GM12878 (cell line): ENCODE data around the gene POU6F2. TPM values are rescaled to one million over a fixed set of nuclear protein-coding genes. Genes with fewer than 3 reads are reported as not detected.

Experiments used
- ATAC-seq: fragments of 200-7000 bp; cut with Tn5 transposase; 3 replicates; pipeline ENCODE4 v1.9.1; 2020; ENCODE audit warnings: mild to moderate bottlenecking, moderate library complexity
- BruUV-seq: library from RNA; stranded (reverse); fragments of 400-500 nt; replicated peaks from 2 replicates; lab custom pipeline; 2021; lab: Mats Ljungman, UMichigan
- CTCF ChIA-PET: fragments of 300-600 bp; sonication (Branson Sonifier 250); formaldehyde crosslinking; extraction: SDS; loops from one replicate; lab custom pipeline; 2021; ENCODE audit warnings: inconsistent platforms; lab: Yijun Ruan, JAX
- POLR2A ChIA-PET: fragments of 350-600 bp; formaldehyde crosslinking; extraction: SDS; loops from one replicate; lab custom pipeline; 2021; ENCODE audit warnings: inconsistent platforms; lab: Charles Lee
- RAD21 ChIA-PET: fragments of 300-600 bp; sonication (Branson Sonifier 250); formaldehyde crosslinking; loops from one replicate; lab custom pipeline; 2023; ENCODE audit warnings: antibody characterized with exemption; ENCODE audit not compliant: unreplicated experiment; lab: Charles Lee
- SMC1A ChIA-PET: fragments of 300-600 bp; sonication (Branson Sonifier 250); formaldehyde crosslinking; loops from one replicate; lab custom pipeline; 2023; ENCODE audit not compliant: unreplicated experiment, uncharacterized antibody; lab: Charles Lee
- DNase-seq: peaks from one replicate; pipeline ENCODE4 v3.0.0-alpha.2; 2011; ENCODE audit warnings: low read depth, low spot score
- FAIRE-seq: peaks from 3 replicates; lab custom pipeline; 2011; peaks lifted over from hg19 to GRCh38; lab: Jason Lieb, UNC
- H2AFZ ChIP-seq: 2 replicates; pipeline ENCODE4 v1.6.0; 2011; ENCODE audit warnings: low read depth, low read length, control low read depth; ENCODE audit not compliant: control insufficient read depth
- H3K27ac ChIP-seq: 2 replicates; pipeline ENCODE4 v1.5.1; 2011; ENCODE audit warnings: control low read depth; ENCODE audit not compliant: control insufficient read depth, insufficient read depth
- H3K27me3 ChIP-seq, 2 experiments: replicated peaks in 1 of 2; 2 replicates each; pipeline versions ENCODE4 v1.6.0 to v1.6.1; 2011; ENCODE audit warnings: low read length in 1 of 2; ENCODE audit not compliant: control insufficient read depth in 2 of 2, insufficient read depth in 2 of 2
- H3K36me3 ChIP-seq, 2 experiments: 2 replicates each; pipeline ENCODE4 v1.5.1; 2011; ENCODE audit warnings: low read length in 1 of 2; ENCODE audit not compliant: control insufficient read depth in 2 of 2, insufficient read depth in 2 of 2
- H3K4me1 ChIP-seq: 2 replicates; pipeline ENCODE4 v1.6.1; 2011; ENCODE audit warnings: mild to moderate bottlenecking, low read length, moderate library complexity, mixed read lengths; ENCODE audit not compliant: control insufficient read depth, insufficient read depth
- H3K4me2 ChIP-seq: 2 replicates; pipeline ENCODE4 v1.6.0; 2011; ENCODE audit warnings: control low read depth; ENCODE audit not compliant: control insufficient read depth, insufficient read depth
- H3K4me3 ChIP-seq: fragments of 200-600 bp; sonication (generic); 2 replicates; pipeline ENCODE4 v1.5.1; 2016
- H3K79me2 ChIP-seq: 2 replicates; pipeline ENCODE4 v1.6.0; 2011; ENCODE audit warnings: low read length; ENCODE audit not compliant: control insufficient read depth, insufficient read depth
- H3K9ac ChIP-seq: 2 replicates; pipeline ENCODE4 v1.8.0; 2011; ENCODE audit warnings: low read length, control low read depth, mixed read lengths; ENCODE audit not compliant: control insufficient read depth, insufficient read depth
- H3K9me3 ChIP-seq: replicated peaks from 3 replicates; pipeline ENCODE4 v1.5.1; 2011; ENCODE audit warnings: mild to moderate bottlenecking, low read length; ENCODE audit not compliant: control insufficient read depth, insufficient read depth
- H4K20me1 ChIP-seq: 2 replicates; pipeline ENCODE4 v1.6.0; 2011; ENCODE audit not compliant: control insufficient read depth, insufficient read depth
- BACH1 ChIP-seq: fragments of 450-650 bp; IDR thresholded peaks from 2 replicates; pipeline ENCODE4 v1.6.1; 2017; ENCODE audit warnings: mild to moderate bottlenecking, borderline replicate concordance
- CEBPB ChIP-seq, 2 experiments: fragments of 150-350 bp in 1 of 2; IDR thresholded peaks; 2 replicates each; pipeline ENCODE4 v1.6.1; 2012 to 2014; ENCODE audit warnings: low read depth in 2 of 2, low read length in 2 of 2, borderline replicate concordance in 1 of 2, inconsistent platforms in 1 of 2
- CREM ChIP-seq: IDR thresholded peaks from 2 replicates; pipeline ENCODE4 v1.6.1; 2014; ENCODE audit warnings: antibody characterized with exemption, low read depth
- EED ChIP-seq: sonication (generic); IDR thresholded peaks from 2 replicates; pipeline ENCODE4 v1.6.1; 2016; ENCODE audit warnings: antibody characterized with exemption, low read depth
- HDAC6 ChIP-seq: fragments of 200-600 bp; sonication (generic); IDR thresholded peaks from one replicate; pipeline ENCODE4 v1.8.0; 2017; ENCODE audit warnings: antibody characterized with exemption; ENCODE audit not compliant: unreplicated experiment
- HDGF ChIP-seq: fragments of 450-650 bp; IDR thresholded peaks from 2 replicates; pipeline ENCODE4 v1.6.1; 2016; ENCODE audit warnings: antibody characterized with exemption
- KAT2A ChIP-seq: conservative IDR thresholded peaks from 2 replicates; pipeline ENCODE4 v1.6.1; 2011; ENCODE audit warnings: low read depth, low read length; ENCODE audit not compliant: control insufficient read depth
- MTA3 ChIP-seq: IDR thresholded peaks from 2 replicates; pipeline ENCODE4 v1.6.1; 2012; ENCODE audit warnings: low read length, inconsistent platforms, borderline replicate concordance
- NR2F1 ChIP-seq: fragments of 450-650 bp; conservative IDR thresholded peaks from 2 replicates; pipeline ENCODE4 v1.6.1; 2017; ENCODE audit warnings: mild to moderate bottlenecking
- RFX5 ChIP-seq: IDR thresholded peaks from 2 replicates; pipeline ENCODE4 v1.6.1; 2011; ENCODE audit warnings: low read depth, low read length, improper control_type of control experiment
- SIX5 ChIP-seq: IDR thresholded peaks from 2 replicates; pipeline ENCODE4 v1.6.1; 2011; ENCODE audit warnings: mild to moderate bottlenecking, low read depth, low read length, moderate library complexity; ENCODE audit not compliant: severe bottlenecking
- TAF1 ChIP-seq: IDR thresholded peaks from 2 replicates; pipeline ENCODE4 v1.6.1; 2011; ENCODE audit warnings: mild to moderate bottlenecking, low read depth, low read length, borderline replicate concordance
- TCF12 ChIP-seq: IDR thresholded peaks from 2 replicates; pipeline ENCODE4 v1.6.1; 2011; ENCODE audit warnings: low read depth, mild to moderate bottlenecking, low read length
- WRNIP1 ChIP-seq: IDR thresholded peaks from 2 replicates; pipeline ENCODE4 v1.6.1; 2011; ENCODE audit warnings: low read depth, low read length, improper control_type of control experiment, borderline replicate concordance
- YBX1 ChIP-seq: fragments of 450-650 bp; IDR thresholded peaks from 2 replicates; pipeline ENCODE4 v1.6.1; 2016; ENCODE audit warnings: antibody characterized with exemption
- WGBS: methylation state at CpG from one replicate; pipeline ENCODE4 v1.1.6; 2016; ENCODE audit warnings: low lambda C conversion rate; ENCODE audit not compliant: insufficient replicate concordance, insufficient coverage; ENCODE audit errors: missing lambda C conversion rate; 5-methylcytosine and 5-hydroxymethylcytosine counted together
- in situ Hi-C: fragments of 300-500 bp; cut with MboI; formaldehyde crosslinking; loops from 9 replicates; pipeline ENCODE4 v1.14.3; 2018; ENCODE audit warnings: mixed read lengths
- intact Hi-C: fragments of 100-400 bp; cut with micrococcal nuclease; formaldehyde crosslinking; loops from one replicate; pipeline ENCODE4 v1.14.2; 2022; ENCODE audit not compliant: unreplicated experiment
- polyA plus RNA-seq, 11 experiments: library from polyadenylated mRNA; depleted of rRNA in 4 of 11; unstranded in 6 of 11; stranded (reverse) in 5 of 11; fragments of >200 nt; fragmentation: Nextera tagmentation in 4 of 11; fragmentation: Illumina TruSeq in 1 of 11; extraction: Ambion mirVana in 4 of 11; extraction: Trizol in 1 of 11; gene quantifications; 1 replicate in 1 of 11; 2 replicates in 10 of 11; pipeline versions ENCODE4 v1.2.1 to v1.2.3, GENCODE V29; 2011 to 2016; ENCODE audit warnings: inconsistent platforms in 2 of 11, missing spikeins in 2 of 11, low read depth in 1 of 11
- total RNA-seq, 4 experiments: library from RNA; depleted of rRNA in 3 of 4; stranded (reverse); fragments of >200 nt in 3 of 4; fragmentation: Illumina TruSeq in 1 of 4; extraction: Trizol in 1 of 4; gene quantifications; 2 replicates each; pipeline versions ENCODE4 v1.2.1 to v1.2.3, GENCODE V29; 2013 to 2021
- TF ChIP-seq, protein P1 (sequence below): fragments of 450-650 bp; IDR thresholded peaks from 2 replicates; pipeline ENCODE4 v1.6.1; 2016; ENCODE audit warnings: mild to moderate bottlenecking
- TF ChIP-seq, protein P2 (sequence below): IDR thresholded peaks from 2 replicates; pipeline ENCODE4 v1.6.1; 2012; ENCODE audit warnings: low read depth, low read length, improper control_type of control experiment
- TF ChIP-seq, protein P3 (sequence below): IDR thresholded peaks from 2 replicates; pipeline ENCODE4 v1.6.1; 2012; ENCODE audit warnings: improper control_type of control experiment, low read depth, low read length; ENCODE audit not compliant: insufficient replicate concordance
- TF ChIP-seq, protein P4 (sequence below): IDR thresholded peaks from 2 replicates; pipeline ENCODE4 v1.6.1; 2011; ENCODE audit warnings: low read depth, mild to moderate bottlenecking, low read length, moderate library complexity, borderline replicate concordance; ENCODE audit errors: extremely low read depth

Gene POU6F2
- total and polyA plus RNA-seq, 10 of the 15 experiments (the other 5 are each of a cell fraction or from before 2014, with no cell fraction given), result 0.10 TPM; not detected in 9

DNA sequence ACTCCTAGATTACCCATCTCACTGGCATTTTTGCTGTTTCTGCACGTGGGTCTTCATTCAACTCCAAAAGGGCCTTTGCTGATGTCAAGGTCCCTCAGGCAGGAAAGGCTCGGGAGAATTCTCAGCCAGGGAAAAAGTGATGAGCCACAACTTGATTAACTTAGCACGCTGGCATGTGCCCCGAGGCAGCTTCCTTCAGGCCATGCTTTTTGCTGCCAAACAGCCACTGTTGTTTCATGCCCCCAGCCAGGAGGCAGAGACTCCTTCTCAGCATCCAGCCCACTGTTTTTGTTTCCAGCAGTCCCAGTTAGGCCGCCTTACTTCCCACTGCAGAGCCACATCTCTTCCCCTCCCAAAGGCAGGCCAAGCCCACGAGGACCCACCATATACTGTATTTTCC is 322.0 kb downstream of the POU6F2 start:
- Histone ChIP-seq H4K20me1 (no peaks in the 10 kb centered on the region; the same call in 1 of the 2 replicates), H3K9me3 (no peaks in the 10 kb centered on the region), H3K79me2 (no peaks in the 10 kb centered on the region), H3K9ac (no peak overlapping the region), H3K4me2 (no peak overlapping the region), H3K4me3 (no peak overlapping the region), H2AFZ (no peak overlapping the region), H3K4me1 (no peaks in the 10 kb centered on the region), H3K36me3 (no peaks in the 10 kb centered on the region), H3K27ac (no peak overlapping the region), H3K27me3 (no peaks in the 10 kb centered on the region; a peak in 1 of 4 replicates)
- ChIA-PET CTCF (no interaction called here), RAD21 (no interaction called here), POLR2A (no interaction called here), SMC1A (no interaction called here)
- DNase-seq (no peak), ATAC-seq (no peak), FAIRE-seq (no peak)
- BruUV-seq, result no TSS peak
- intact Hi-C loops, result loop anchor here (5.0 kb wide), 1 partner anchor 168 kb away; no protein-coding TSS in a partner anchor
- WGBS, result 3% methylated on average over 6 of the region's 6 CpGs
- in situ Hi-C loops, result no loop called here
- TF ChIP-seq CEBPB (IDR thresholded peaks at IDR 0.05; ENCODE audit: borderline replicate concordance in 1 of 2, low read depth in 2 of 2, low read length in 2 of 2) (no peak), CREM (no peak), MTA3 (no peak), TCF12 (no peak), NR2F1 (no peak), WRNIP1 (no peak), TAF1 (no peak), SIX5 (no peak), YBX1 (no peak), KAT2A (no peak), BACH1 (no peak), HDAC6 (no peak), RFX5 (no peak), EED (no peak), HDGF (no peak)
- TF ChIP-seq, protein P1, sequence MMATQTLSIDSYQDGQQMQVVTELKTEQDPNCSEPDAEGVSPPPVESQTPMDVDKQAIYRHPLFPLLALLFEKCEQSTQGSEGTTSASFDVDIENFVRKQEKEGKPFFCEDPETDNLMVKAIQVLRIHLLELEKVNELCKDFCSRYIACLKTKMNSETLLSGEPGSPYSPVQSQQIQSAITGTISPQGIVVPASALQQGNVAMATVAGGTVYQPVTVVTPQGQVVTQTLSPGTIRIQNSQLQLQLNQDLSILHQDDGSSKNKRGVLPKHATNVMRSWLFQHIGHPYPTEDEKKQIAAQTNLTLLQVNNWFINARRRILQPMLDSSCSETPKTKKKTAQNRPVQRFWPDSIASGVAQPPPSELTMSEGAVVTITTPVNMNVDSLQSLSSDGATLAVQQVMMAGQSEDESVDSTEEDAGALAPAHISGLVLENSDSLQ, result no peak
- TF ChIP-seq, protein P2, sequence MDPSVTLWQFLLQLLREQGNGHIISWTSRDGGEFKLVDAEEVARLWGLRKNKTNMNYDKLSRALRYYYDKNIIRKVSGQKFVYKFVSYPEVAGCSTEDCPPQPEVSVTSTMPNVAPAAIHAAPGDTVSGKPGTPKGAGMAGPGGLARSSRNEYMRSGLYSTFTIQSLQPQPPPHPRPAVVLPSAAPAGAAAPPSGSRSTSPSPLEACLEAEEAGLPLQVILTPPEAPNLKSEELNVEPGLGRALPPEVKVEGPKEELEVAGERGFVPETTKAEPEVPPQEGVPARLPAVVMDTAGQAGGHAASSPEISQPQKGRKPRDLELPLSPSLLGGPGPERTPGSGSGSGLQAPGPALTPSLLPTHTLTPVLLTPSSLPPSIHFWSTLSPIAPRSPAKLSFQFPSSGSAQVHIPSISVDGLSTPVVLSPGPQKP, result no peak
- TF ChIP-seq, protein P3, sequence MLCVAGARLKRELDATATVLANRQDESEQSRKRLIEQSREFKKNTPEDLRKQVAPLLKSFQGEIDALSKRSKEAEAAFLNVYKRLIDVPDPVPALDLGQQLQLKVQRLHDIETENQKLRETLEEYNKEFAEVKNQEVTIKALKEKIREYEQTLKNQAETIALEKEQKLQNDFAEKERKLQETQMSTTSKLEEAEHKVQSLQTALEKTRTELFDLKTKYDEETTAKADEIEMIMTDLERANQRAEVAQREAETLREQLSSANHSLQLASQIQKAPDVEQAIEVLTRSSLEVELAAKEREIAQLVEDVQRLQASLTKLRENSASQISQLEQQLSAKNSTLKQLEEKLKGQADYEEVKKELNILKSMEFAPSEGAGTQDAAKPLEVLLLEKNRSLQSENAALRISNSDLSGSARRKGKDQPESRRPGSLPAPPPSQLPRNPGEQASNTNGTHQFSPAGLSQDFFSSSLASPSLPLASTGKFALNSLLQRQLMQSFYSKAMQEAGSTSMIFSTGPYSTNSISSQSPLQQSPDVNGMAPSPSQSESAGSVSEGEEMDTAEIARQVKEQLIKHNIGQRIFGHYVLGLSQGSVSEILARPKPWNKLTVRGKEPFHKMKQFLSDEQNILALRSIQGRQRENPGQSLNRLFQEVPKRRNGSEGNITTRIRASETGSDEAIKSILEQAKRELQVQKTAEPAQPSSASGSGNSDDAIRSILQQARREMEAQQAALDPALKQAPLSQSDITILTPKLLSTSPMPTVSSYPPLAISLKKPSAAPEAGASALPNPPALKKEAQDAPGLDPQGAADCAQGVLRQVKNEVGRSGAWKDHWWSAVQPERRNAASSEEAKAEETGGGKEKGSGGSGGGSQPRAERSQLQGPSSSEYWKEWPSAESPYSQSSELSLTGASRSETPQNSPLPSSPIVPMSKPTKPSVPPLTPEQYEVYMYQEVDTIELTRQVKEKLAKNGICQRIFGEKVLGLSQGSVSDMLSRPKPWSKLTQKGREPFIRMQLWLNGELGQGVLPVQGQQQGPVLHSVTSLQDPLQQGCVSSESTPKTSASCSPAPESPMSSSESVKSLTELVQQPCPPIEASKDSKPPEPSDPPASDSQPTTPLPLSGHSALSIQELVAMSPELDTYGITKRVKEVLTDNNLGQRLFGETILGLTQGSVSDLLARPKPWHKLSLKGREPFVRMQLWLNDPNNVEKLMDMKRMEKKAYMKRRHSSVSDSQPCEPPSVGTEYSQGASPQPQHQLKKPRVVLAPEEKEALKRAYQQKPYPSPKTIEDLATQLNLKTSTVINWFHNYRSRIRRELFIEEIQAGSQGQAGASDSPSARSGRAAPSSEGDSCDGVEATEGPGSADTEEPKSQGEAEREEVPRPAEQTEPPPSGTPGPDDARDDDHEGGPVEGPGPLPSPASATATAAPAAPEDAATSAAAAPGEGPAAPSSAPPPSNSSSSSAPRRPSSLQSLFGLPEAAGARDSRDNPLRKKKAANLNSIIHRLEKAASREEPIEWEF, result no peak
- TF ChIP-seq, protein P4, sequence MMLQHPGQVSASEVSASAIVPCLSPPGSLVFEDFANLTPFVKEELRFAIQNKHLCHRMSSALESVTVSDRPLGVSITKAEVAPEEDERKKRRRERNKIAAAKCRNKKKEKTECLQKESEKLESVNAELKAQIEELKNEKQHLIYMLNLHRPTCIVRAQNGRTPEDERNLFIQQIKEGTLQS, result no peak
